ENCODE measurements around the gene SULT1A3.

The SULT1A3 gene

GRCh38 chr16:30184096-30184890 is 14.8 kb upstream of the SULT1A3 start:
- POLR2A ChIA-PET: no interaction called here
- DNase-seq (ENCODE audit: extremely low spot score): peak; percentile 83
- TF ChIP-seq, protein P1, sequence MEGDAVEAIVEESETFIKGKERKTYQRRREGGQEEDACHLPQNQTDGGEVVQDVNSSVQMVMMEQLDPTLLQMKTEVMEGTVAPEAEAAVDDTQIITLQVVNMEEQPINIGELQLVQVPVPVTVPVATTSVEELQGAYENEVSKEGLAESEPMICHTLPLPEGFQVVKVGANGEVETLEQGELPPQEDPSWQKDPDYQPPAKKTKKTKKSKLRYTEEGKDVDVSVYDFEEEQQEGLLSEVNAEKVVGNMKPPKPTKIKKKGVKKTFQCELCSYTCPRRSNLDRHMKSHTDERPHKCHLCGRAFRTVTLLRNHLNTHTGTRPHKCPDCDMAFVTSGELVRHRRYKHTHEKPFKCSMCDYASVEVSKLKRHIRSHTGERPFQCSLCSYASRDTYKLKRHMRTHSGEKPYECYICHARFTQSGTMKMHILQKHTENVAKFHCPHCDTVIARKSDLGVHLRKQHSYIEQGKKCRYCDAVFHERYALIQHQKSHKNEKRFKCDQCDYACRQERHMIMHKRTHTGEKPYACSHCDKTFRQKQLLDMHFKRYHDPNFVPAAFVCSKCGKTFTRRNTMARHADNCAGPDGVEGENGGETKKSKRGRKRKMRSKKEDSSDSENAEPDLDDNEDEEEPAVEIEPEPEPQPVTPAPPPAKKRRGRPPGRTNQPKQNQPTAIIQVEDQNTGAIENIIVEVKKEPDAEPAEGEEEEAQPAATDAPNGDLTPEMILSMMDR (IDR thresholded peaks at IDR 0.05; ENCODE audit: control extremely low read depth, extremely low read depth, low read depth, missing control alignments): no peak
- CTCF ChIA-PET: interaction anchor here (3.6 kb wide), 1 partner anchor 92 kb away, joined by 17 read pairs; the partner anchor contains the start of gene TBX6

DNA sequence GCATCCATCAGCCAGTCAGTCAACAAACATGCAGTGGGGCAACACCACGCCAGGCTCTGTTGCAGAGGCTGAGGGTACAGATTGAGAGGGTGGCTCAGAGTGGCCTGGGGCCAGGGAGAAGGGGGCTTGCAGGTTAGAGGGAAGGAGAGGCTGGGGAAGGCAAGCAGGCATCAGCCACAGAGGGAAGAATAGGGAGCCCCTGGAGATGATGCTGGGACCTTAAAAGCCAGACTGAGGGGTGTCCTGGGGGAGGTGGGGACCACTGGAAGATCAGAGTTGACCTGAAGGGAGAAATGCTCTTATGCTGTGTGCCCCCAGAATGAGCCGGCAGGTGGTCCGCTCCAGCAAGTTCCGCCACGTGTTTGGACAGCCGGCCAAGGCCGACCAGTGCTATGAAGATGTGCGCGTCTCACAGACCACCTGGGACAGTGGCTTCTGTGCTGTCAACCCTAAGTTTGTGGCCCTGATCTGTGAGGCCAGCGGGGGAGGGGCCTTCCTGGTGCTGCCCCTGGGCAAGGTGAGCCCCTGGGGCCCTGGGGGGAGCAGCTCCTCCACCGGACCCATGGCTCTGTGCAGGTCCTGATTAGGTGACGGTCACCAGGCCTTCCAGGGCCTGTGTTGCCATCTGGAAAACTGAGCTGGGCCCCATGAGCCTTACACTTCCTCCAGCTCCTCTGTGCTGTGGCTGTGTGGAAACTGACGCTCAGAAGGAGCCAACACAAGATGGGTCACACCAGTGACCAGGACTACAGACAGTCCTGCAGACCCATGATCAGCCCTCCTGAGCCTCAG is 14.0 kb upstream of the SULT1A3 start:
- CTCF ChIA-PET: interaction anchor here (1.0 to 3.6 kb wide), 6 partner anchors 9 to 224 kb away, joined by 3 to 17 read pairs (median 4); partner anchors contain the start of genes GDPD3 and TBX6
- TF ChIP-seq, protein P1 (IDR thresholded peaks at IDR 0.05; ENCODE audit: control extremely low read depth, extremely low read depth, low read depth, missing control alignments): no peak
- POLR2A ChIA-PET: interaction anchor here (1.5 to 1.7 kb wide), 2 partner anchors 93 to 120 kb away, joined by 4 to 10 read pairs; partner anchors contain the start of gene ALDOA
- peak; percentile 22 for DNase-seq (ENCODE audit: extremely low spot score)

- TF ChIP-seq, protein P1 (IDR thresholded peaks at IDR 0.05; ENCODE audit: control extremely low read depth, extremely low read depth, low read depth, missing control alignments): no peak
- POLR2A ChIA-PET: interaction anchor here (0.7 to 1.7 kb wide), 3 partner anchors 93 to 261 kb away, joined by 4 to 10 read pairs (median 4); partner anchors contain the start of gene ALDOA
- CTCF ChIA-PET: interaction anchor here (1.0 to 3.6 kb wide), 9 partner anchors 10 to 445 kb away, joined by 3 to 17 read pairs (median 3); partner anchors contain the start of genes GDPD3 and TBX6
- peak; percentile 85 for DNase-seq (ENCODE audit: extremely low spot score)
Measured at GRCh38 chr16:30185683-30186421, 13.2 kb upstream of the SULT1A3 start.

GRCh38 chr16:30186444-30186781 is 12.6 kb upstream of the SULT1A3 start:
- ChIA-PET CTCF (interaction anchor here (1.0 to 3.6 kb wide), 6 partner anchors 43 to 444 kb away, joined by 3 to 17 read pairs (median 3); partner anchors contain the start of gene TBX6), POLR2A (interaction anchor here (0.7 to 1.7 kb wide), 3 partner anchors 94 to 260 kb away, joined by 4 to 10 read pairs (median 4); partner anchors contain the start of gene ALDOA)
- TF ChIP-seq, protein P1 (IDR thresholded peaks at IDR 0.05; ENCODE audit: control extremely low read depth, extremely low read depth, low read depth, missing control alignments): no peak
- no peak for DNase-seq (ENCODE audit: extremely low spot score)

DNA sequence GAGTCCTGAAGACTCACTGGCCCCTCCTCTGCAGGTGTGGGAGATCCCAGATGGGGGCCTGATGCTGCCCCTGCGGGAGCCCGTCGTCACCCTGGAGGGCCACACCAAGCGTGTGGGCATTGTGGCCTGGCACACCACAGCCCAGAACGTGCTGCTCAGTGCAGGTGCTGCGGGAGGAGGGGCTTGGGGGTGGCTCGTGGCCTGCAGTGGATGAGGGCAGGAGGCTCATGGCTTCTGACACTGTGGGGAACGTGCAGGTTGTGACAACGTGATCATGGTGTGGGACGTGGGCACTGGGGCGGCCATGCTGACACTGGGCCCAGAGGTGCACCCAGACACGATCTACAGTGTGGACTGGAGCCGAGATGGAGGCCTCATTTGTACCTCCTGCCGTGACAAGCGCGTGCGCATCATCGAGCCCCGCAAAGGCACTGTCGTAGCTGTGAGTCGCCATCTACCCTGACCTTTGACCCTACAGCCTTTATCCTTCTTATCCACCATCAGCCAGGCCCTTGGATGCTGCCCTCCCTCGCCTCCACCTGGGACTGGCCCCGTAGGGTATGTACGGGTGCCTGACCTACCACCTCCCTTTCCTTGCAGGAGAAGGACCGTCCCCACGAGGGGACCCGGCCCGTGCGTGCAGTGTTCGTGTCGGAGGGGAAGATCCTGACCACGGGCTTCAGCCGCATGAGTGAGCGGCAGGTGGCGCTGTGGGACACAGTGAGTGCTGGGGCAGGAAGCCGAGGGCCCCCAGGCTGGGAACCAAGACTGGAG is 12.1 kb upstream of the SULT1A3 start:
- CTCF ChIA-PET: interaction anchor here (1.0 to 3.6 kb wide), 3 partner anchors 50 to 444 kb away, joined by 3 to 17 read pairs (median 3); partner anchors contain the start of gene TBX6
- DNase-seq (ENCODE audit: extremely low spot score): peak; percentile 53
- POLR2A ChIA-PET: interaction anchor here (0.7 to 1.7 kb wide), 2 partner anchors 95 to 259 kb away, joined by 4 to 10 read pairs; no protein-coding TSS in a partner anchor
- TF ChIP-seq, protein P1 (IDR thresholded peaks at IDR 0.05; ENCODE audit: control extremely low read depth, extremely low read depth, low read depth, missing control alignments): peak; percentile 87
